Kidney (tissue), 14 donors: ENCODE measurements around the gene TACC3. TPM values are rescaled to one million over a fixed set of nuclear protein-coding genes. Genes with fewer than 3 reads are reported as not detected.
A peak's percentile ranks its signal among the peaks of the same experiment; 100 is the strongest.

ENCODE experiments used
- DNase-seq, 5 donors: peaks; one replicate each; pipeline ENCODE4 v3.0.0-alpha.2; 2013 to 2020
- FAIRE-seq: peaks from 2 replicates; lab custom pipeline; 2012; peaks lifted over from hg19 to GRCh38; lab: Jason Lieb, UNC
- H3K27ac ChIP-seq, 2 donors: one replicate each; pipeline ENCODE4 v1.7.0; 2013; ENCODE audit warnings: low read depth in 2 of 2, low read length in 2 of 2, inconsistent platforms in 1 of 2
- H3K27me3 ChIP-seq: one replicate; pipeline ENCODE4 v1.7.1; 2013; ENCODE audit warnings: low read length, inconsistent platforms; ENCODE audit not compliant: control insufficient read depth, insufficient read depth
- H3K36me3 ChIP-seq, 3 donors: one replicate each; pipeline versions ENCODE4 v1.7.0 to v1.7.1; 2013; ENCODE audit warnings: low read length in 3 of 3, control low read depth in 1 of 3, inconsistent platforms in 1 of 3; ENCODE audit not compliant: insufficient read depth in 3 of 3, control insufficient read depth in 2 of 3
- H3K4me1 ChIP-seq, 3 donors: one replicate each; pipeline versions ENCODE4 v1.7.0 to v1.7.1; 2013; ENCODE audit warnings: low read length in 3 of 3, inconsistent platforms in 1 of 3, low read depth in 1 of 3; ENCODE audit not compliant: control insufficient read depth in 2 of 3, insufficient read depth in 2 of 3
- H3K4me3 ChIP-seq, 3 donors: one replicate each; pipeline versions ENCODE4 v1.7.0 to v1.8.1; 2013; ENCODE audit warnings: low read length in 3 of 3, control low read depth in 1 of 3, inconsistent platforms in 1 of 3
- H3K9ac ChIP-seq, 3 donors: one replicate each; pipeline versions ENCODE4 v1.7.0 to v1.7.1; 2013; ENCODE audit warnings: low read length in 3 of 3, control low read depth in 1 of 3, inconsistent platforms in 1 of 3
- H3K9me3 ChIP-seq, 3 donors: one replicate each; pipeline versions ENCODE4 v1.7.0 to v1.7.1; 2013; ENCODE audit warnings: low read length in 3 of 3, control low read depth in 1 of 3, inconsistent platforms in 1 of 3; ENCODE audit not compliant: control insufficient read depth in 2 of 3, insufficient read depth in 1 of 3
- intact Hi-C: fragments of 100-400 bp; cut with DNase I; formaldehyde crosslinking; loops from one replicate; pipeline ENCODE4 v1.11.1; 2022
- polyA plus RNA-seq: library from polyadenylated mRNA; stranded (reverse); fragments of 350-450 nt; fragmentation: Illumina TruSeq; extraction: RNeasy Lipid Tissue Mini Kit (QIAGEN cat#74804); gene quantifications from one replicate; pipeline ENCODE4 v1.2.3, GENCODE V29; 2014; ENCODE audit warnings: low read depth, low replicate concordance; ENCODE audit not compliant: insufficient read depth
- total RNA-seq: library from RNA; stranded (reverse); fragmentation: NEBNext Ultra II Directional; extraction: Animal tissue kit (Norgen Biotek cat#: 25700); gene quantifications from one replicate; pipeline ENCODE4 v1.2.1, GENCODE V29; 2021
- TF ChIP-seq, protein P1 (sequence below): IDR thresholded peaks from 3 replicates; pipeline ENCODE4 v1.5.1; 2012; ENCODE audit warnings: mild to moderate bottlenecking, moderate library complexity, borderline replicate concordance; ENCODE audit not compliant: insufficient read depth; ENCODE audit errors: extremely low read depth
- donor health status: control.
- donor health status: control.
- donor health status: control.
- donor health status: control.
- donor health status: control.
- donor health status: DM: yes; HTN: yes; CAD: no.
- donor health status: Normal renal cell carcinoma (clear cell type).

TACC3 gene
- total and polyA plus RNA-seq, 2 donors from 2014 or later = 4.9 to 12.2 TPM

DNA sequence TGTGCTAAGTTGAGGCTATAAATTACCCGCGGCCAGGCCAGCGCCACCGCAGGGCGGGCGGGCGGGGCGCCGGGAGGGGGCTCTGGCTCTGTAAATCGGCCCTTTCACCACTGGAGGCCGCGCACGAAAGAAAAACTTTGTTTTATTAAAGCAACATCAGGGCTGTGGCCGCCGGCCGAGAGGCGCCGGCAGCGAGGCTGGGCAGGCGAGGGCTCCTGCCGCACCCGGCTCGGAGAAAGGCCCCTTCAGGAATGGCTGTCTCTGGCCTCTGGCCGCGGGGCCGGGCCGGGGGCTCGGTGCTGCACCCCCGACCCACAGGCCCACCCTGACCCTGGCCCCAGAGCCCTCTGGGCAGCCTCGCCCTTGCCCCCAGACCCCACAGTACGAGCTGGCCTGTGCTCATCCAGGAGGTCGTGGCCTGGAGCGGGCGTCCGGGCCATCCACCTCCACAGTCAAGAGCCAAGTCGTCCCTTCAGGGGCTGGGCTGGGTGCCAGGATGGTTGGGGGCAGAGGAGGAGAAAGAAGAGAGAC lies 42.3 kb downstream of the TACC3 start:
- FAIRE-seq (no peak), DNase-seq (peak in 3 of 5 donors; percentile 76 to 87 (median 79))
- Histone ChIP-seq H3K4me3 (no peak overlapping the region), H3K4me1 (peaks cover 0 to 11% (median 0%) of the 10 kb centered on the region in 3 donors), H3K36me3 (no peaks in the 10 kb centered on the region), H3K9me3 (no peaks in the 10 kb centered on the region), H3K9ac (no peak overlapping the region), H3K27ac (no peak overlapping the region), H3K27me3 (no peaks in the 10 kb centered on the region)
- TF ChIP-seq, protein P1, sequence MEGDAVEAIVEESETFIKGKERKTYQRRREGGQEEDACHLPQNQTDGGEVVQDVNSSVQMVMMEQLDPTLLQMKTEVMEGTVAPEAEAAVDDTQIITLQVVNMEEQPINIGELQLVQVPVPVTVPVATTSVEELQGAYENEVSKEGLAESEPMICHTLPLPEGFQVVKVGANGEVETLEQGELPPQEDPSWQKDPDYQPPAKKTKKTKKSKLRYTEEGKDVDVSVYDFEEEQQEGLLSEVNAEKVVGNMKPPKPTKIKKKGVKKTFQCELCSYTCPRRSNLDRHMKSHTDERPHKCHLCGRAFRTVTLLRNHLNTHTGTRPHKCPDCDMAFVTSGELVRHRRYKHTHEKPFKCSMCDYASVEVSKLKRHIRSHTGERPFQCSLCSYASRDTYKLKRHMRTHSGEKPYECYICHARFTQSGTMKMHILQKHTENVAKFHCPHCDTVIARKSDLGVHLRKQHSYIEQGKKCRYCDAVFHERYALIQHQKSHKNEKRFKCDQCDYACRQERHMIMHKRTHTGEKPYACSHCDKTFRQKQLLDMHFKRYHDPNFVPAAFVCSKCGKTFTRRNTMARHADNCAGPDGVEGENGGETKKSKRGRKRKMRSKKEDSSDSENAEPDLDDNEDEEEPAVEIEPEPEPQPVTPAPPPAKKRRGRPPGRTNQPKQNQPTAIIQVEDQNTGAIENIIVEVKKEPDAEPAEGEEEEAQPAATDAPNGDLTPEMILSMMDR = peak; percentile 24
- intact Hi-C loops = no loop called here

DNA sequence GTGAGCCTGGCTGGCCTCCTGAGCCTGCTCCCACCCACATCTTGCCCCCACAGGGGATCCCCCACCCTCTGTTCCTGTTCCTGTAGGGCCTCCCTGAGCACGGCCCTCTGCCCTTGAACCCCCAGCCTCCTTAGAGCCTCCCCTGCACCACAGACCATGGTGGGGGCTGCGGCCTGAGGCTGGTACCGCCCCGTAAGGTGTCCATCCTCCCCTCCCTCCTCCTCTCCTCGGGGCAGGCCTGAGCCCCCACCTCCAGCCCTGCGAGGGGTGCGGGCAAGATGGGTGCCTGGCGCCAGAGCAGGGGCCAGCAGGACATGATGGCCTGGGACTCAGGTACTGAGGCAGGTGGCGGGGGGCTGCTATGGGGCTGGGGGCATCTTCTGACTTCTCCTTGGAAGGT lies 43.3 kb downstream of the TACC3 start:
- no peaks in the 10 kb centered on the region for H3K9me3 ChIP-seq
- H3K4me1 ChIP-seq = peaks cover 0 to 16% (median 3%) of the 10 kb centered on the region in 3 donors
- FAIRE-seq (no peak), DNase-seq (no peak)
- TF ChIP-seq, protein P1 = no peak
- H3K27ac ChIP-seq = no peak overlapping the region
- no peaks in the 10 kb centered on the region for H3K27me3 ChIP-seq
- intact Hi-C loops = no loop called here
- H3K36me3 ChIP-seq = no peaks in the 10 kb centered on the region
- H3K4me3 ChIP-seq = no peak overlapping the region
- no peak overlapping the region for H3K9ac ChIP-seq

DNA sequence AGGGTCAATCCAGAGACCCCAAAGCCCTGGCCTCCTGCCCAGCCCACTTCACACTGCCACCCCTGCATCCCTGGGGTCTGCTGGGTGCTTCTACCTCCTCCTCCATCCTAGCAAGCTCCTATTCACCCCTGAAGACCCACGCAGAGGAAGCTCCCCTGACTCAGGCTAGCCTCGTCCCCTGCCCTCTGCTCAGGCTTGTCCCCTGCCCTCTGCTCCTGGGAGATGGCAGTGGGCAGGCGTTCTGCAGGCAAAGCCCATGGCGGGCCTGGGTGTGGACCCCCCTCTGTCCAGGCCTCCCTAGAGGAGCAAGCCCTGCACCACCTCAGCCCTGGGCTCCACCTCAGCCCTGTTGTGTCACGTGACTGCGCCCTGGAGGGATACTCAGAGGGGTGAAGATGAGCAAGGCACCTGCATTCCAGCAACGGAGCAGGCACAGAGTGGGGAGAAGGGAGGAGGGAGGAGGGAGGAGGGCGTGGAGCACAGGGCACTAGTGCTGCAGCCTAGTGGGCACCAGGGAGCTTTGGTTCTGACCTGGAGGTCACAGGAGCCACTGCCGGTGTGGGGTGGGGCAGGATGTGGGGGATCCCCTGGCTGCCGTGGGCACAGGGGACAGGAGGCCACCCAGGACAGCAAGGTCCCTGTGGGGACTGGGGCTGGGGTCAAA lies 44.2 kb downstream of the TACC3 start:
- peaks cover 0 to 20% (median 3%) of the 10 kb centered on the region in 3 donors for H3K4me1 ChIP-seq
- FAIRE-seq = no peak
- H3K4me3 ChIP-seq = no peak overlapping the region
- intact Hi-C loops = no loop called here
- TF ChIP-seq, protein P1 = no peak
- no peak for DNase-seq
- no peak overlapping the region for H3K27ac ChIP-seq
- H3K36me3 ChIP-seq = no peaks in the 10 kb centered on the region
- H3K9me3 ChIP-seq = no peaks in the 10 kb centered on the region
- H3K27me3 ChIP-seq = no peaks in the 10 kb centered on the region
- no peak overlapping the region for H3K9ac ChIP-seq
